Stimulated activated CD8-positive, alpha-beta memory T cell treated with anti-CD3 and anti-CD28 coated beads, Interleukin-12 subunit alpha, Interleukin-12 subunit beta, amount 100 ng/mL, for 1 hour (primary cell): ENCODE data around the gene CASP14.
"Not testable (repeated sequence)": the region's sequence is repeated elsewhere in the genome, so short reads cannot be mapped to it uniquely, and the experiment has no call there.

Source experiments
- DNase-seq: peaks from one replicate; pipeline ENCODE4 v3.0.0-alpha.2; 2020; ENCODE audit warnings: low read depth

Gene CASP14

DNA sequence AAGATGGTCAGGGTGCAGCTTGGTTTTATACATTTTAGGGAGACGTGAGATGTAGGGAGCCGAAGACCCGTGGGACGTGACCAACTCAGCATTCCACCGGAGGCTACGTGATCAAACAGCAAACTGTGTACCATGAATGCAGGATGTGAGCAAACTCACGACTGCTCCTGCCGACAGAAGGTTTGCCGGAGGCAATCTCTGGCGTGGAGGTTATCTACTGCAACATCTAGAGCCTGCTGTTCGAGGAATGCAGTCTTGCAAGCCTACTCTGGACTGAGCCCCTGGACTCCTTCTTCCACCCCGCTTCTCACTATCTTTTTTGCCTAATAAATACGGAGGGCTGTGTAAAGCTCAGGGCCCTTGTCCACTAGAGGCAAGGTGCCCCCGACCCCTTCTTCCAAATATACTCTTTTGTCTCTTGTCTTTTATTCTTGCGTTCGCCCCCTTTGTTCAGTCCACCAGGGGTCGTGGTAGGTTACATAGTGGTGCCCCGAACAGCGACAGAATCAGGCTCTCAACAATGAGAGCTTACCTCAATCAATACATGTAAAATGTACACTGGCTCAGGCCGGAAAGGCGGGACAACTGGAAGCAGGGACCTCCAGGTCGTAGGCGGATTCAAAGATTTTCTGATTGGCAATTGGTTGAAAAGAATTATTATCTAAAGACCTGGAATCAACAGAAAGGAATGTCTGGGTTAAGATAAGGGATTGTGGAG lies 23.8 kb downstream of the CASP14 start:
- DNase-seq: no peak

DNA sequence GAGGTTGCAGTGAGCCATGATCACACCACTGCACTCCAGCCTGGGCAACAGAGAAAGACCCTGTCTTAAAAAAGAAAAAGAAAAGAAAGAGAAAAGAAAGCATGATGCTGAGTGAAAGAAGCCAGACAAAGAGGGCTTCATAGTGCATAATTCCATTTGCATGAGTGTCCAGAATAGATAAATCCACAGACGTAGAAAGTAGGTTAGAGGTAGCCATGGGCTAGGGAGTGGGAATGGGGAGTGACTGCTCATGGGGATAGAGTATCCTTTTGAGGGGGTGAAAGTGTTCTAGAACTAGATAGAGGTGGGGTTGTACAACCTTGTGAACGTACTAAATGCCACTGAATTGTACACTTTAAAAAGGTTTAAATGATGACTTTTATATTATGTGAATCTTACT lies 25.1 kb downstream of the CASP14 start:
- no peak for DNase-seq

DNA sequence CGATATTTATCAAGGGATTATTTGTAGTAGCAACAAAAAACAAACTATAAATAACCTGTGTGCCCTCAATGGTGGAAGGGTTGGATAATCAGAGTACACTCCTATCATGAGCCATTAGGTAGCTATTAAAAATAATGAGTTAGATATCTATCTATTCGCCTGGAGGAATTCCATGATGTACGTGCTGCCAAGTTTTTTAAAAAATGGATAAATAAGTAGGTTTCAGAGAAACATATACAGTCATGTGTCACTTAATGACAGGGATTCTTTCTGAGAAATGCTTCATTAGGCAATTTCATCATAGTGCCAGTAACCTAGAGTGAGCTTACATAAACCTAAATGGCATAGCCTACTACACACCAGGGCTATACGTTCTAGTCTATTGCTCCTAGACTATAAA lies 26.5 kb downstream of the CASP14 start:
- no peak for DNase-seq

DNA sequence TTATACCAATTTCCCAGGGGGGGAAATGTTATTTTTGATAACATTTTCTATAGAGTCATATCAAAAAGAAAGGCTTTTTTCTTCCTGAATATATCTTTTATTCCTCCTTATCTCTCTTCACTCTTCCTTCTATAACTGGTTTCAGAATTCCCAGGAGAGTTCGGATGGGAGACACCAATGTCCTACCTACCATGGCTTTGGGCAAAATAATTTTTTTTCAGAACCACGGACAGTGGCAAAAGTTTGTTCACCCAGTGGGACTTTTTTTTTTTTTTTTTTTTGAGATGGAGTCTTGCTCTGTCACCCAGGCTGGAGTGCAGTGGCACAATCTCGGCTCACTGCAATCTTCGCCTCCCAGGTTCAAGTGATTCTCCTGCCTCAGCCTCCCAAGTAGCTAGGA lies 30.7 kb downstream of the CASP14 start:
- not testable (repeated sequence) for DNase-seq

DNA sequence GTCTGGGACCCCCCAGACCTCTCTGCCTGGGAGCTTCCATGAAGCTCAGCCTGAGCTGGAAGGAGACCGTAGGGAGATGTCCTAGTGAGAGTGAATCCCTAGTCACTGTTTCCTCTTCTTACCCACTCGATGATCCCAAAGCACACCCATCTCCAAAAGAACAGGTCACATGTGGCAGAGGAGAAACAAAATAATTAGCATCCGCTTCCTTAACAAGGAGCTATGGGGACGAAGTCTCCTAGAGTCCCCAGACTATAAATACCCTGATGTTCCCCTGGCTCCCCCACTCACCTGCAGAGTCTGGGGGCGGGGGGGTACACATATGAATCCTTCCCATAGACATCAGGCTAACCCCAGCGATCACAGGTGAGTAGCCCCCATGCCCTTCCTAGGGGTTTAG lies 32.6 kb downstream of the CASP14 start, which contains the start of gene OR1I1:
Gene OR1I1, plus strand, starts transcription at position 301 of the 400 bp plus-strand sequence. CDS start 4,855 bp downstream, outside the sequence.
- no peak for DNase-seq

DNA sequence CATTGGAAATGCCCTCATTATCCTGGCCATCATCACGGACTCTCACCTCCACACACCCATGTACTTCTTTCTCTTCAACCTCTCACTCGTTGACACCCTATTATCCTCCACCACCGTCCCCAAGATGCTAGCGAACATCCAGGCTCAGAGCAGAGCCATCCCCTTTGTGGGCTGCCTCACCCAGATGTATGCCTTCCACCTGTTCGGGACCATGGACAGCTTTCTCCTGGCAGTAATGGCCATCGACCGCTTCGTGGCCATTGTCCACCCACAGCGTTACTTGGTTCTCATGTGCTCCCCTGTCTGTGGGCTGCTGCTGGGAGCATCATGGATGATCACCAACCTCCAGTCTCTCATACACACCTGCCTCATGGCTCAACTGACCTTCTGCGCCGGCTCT lies 37.9 kb downstream of the CASP14 start:
- no peak for DNase-seq

DNA sequence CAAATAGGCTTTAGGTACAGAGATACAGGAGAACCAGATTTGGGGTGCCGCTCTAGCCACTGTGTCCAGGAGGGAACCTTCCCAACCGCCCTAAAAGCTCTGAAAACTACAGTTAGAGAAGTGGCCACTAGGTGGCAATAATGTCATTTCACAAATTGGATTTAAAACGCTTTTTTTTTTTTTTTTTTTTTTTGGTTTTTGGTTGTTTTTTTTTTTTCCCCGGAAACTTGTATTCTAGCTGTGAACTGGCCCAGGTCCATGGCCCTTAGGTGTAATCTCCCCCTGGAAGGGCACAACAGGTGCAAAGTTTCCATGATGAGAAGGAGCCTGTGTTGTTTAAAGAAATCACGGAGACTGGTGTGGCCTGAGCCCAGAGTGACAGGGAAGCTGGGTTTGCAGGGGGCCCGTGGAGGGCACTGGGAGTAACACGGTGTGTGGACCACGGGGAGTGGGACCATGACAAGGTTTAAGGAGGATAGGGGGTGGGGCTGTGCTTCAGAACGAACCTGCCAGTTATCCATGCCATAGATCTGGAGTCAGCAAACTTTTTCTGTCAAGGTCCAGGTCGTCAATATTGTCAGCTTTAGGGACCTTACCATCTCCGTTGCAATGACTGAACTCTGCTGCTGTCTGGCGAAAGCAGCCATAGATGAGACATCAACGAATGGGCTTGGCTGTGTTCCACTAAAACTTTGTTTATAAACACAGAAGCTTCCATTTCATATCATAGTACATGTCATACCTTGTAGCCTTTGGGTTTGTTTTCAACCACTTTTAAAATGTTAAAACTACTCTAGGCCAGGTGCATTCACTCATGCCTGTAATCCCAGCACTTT lies 42.9 kb downstream of the CASP14 start:
- peak; percentile 24 for DNase-seq

DNA sequence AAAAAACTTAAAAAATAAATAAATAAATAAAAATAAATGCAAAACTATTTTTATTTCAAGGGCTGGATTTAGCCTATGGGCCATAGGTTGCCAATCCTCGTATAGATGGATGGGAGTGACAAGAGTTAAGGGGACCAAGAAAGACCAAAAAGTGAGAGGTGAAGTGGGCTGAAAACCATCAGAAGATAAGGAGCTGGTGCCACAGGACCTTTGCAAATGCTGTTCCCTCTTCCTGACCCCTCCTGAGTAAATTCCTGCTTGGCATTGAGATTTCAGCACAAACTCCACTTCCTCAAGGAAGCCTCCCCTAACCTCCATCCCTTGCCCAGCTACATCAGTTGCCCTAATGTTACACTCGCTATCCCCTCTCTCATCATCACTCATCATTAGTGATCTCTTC lies 43.7 kb downstream of the CASP14 start:
- no peak for DNase-seq

DNA sequence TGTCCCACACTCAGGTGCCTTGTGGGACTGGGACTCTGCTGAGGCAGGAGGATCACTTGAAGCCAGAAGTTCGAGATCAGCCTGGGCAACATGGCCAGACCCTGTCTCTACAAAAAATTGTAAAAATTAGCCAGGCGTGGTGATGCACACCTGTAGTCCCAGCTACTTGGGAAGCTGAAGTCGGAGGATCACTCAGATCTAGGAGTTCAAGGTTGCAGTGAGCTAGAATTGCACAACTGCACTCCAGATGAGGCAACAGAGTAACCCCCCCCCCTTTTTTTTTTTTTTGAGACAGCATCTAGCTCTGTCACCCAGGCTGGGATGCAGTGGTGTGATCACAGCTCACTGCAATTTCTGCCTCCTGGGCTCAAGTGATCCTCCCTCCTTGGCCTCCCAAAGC lies 46.9 kb downstream of the CASP14 start:
- no peak for DNase-seq

DNA sequence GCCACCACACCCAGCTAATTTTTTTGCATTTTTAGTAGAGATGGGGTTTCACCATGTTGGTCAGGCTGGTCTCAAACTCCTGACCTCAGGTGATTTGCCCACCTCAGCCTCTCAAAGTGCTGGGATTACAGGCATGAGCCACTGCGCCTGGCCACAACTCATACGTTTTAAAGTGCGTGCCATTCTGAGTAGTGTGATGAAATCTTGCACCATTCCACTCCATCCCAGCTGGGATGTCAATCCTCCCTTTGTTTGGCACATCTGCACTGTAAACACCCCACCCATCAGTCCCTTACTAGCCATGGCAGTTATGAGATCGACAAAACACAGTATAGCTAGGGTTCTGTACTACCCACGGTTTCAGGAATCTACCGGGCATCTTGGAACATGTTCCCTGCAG lies 48.7 kb downstream of the CASP14 start:
- not testable (repeated sequence) for DNase-seq

DNA sequence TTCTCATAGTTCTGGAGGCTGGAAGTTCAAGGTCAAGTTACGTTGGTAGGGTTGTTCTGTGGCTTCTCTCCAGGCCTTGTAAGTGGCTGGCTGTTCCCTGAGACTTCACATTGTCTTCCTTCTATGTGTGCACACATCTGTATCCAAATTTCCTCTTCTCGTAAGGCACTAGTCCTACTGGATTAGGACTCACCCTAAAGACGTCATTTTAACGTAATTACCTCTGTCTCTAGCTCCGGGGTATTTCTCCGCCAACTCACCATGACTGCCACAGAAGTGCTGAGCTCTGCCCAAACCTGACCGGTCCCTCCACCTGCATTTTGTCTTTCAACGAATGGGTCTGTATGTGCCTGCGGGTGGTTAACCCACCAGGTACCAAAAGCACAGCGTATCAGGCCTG lies 49.2 kb downstream of the CASP14 start:
- no peak for DNase-seq

DNA sequence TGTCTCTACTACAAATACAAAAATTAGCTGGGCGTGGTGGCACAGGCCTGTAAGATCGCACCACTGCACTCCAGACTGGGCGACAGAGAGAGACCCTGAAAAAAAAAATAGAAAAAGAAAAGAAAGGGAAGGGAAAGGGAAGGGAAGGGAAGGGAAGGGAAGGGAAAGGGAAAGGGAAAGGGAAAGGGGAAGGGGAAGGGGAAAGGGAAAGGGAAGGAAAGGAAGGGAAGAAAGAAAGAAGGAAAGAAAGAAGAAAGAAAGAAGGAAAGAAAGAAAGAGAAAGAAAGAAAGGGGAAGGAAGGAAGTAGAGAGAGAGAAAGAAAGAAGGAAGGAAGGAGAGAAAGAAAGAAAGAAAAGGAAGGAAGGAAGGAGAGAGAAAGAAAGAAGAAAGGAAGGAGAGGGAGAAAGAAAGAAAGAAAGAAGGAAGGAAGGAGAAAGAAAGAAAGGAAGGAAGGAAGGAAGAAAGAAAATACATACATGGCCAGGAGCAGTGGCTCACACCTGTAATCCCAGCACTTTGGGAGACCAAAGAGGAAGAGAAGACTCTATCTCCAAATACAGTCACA lies 49.8 kb downstream of the CASP14 start:
- no peak for DNase-seq

DNA sequence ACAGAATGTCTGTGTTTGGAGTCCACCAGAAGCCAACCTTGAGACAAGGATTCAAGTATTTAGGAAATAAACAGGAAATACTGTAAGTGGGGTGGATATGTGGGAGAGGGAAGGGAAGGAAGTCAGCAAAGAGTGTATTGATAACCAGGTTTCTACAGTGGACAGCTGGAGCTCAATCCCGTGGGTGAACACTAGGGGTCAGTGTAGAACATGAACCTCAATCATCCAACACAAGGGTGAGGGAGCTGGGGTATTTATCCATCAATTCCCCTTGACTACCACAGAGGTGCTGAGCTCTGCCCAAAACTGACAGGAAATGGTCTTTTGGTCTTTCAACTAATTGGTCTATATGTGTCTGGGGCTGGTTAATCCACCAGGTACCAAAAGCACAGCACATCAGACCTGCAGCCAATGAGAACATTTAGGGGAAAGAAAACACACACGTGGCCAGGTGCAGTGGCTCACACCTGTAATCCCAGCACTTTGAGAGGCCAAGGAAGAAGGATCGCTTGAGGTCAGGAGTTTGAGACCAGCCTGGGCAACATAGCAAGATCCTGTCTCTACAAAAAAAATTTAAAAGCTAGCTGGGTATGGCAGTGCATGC lies 52.3 kb downstream of the CASP14 start:
- DNase-seq: peak; percentile 16

DNA sequence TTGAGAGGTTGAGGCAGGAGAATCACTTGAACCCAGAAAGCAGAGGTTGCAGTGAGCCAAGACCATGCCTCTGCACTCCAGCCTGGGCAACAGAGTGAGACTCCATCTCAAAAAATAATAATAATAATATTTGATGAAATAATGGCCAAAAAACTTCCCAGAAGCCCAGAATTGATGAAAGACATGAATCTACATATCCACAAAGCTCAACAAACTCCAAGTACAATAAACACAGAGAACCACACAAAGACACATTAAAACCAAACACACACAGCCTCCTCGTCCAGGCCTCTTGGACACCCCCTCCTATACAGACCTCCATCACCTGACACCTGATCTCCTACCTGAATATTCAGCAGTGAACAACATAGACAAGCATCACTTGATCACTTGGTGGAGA lies 54.7 kb downstream of the CASP14 start:
- DNase-seq: no peak

DNA sequence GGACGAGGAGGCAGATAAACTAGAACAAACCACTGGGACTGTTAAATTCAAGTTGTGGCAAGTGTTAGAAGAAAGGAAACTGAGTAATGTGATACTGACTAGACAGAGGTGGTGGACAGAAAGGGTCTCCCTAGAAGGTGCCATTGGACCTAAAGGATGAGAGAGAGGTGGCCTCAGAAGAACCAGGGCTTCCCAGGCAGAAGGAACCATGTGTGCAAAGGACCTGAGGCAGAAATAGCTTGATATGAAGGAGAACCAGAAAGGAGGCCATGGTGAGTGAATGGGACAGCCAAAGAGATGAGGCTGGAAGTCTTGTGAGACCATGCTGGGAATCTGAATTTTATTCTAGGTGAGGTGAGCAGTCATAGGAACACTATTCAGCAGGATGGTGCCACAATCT lies 55.1 kb downstream of the CASP14 start:
- no peak for DNase-seq

DNA sequence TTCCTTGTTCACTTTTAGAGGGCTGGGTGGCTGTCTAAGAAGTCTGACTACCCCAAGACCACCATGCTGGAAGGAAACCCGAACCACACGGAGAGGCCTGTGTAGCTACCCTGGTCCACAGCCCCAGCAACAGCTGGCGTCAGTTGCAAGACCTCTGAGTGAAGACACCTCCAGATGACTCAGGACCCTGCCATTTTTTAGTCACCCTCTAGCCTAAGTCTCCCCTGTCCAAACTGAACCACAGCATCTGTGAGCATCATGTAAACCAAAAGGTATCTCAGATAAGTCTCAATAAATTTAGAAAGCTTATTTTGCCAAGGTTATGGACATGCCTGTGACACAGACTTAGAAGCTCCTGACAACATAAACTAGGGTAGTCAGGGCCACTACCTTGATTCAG lies 55.8 kb downstream of the CASP14 start:
- DNase-seq: no peak

DNA sequence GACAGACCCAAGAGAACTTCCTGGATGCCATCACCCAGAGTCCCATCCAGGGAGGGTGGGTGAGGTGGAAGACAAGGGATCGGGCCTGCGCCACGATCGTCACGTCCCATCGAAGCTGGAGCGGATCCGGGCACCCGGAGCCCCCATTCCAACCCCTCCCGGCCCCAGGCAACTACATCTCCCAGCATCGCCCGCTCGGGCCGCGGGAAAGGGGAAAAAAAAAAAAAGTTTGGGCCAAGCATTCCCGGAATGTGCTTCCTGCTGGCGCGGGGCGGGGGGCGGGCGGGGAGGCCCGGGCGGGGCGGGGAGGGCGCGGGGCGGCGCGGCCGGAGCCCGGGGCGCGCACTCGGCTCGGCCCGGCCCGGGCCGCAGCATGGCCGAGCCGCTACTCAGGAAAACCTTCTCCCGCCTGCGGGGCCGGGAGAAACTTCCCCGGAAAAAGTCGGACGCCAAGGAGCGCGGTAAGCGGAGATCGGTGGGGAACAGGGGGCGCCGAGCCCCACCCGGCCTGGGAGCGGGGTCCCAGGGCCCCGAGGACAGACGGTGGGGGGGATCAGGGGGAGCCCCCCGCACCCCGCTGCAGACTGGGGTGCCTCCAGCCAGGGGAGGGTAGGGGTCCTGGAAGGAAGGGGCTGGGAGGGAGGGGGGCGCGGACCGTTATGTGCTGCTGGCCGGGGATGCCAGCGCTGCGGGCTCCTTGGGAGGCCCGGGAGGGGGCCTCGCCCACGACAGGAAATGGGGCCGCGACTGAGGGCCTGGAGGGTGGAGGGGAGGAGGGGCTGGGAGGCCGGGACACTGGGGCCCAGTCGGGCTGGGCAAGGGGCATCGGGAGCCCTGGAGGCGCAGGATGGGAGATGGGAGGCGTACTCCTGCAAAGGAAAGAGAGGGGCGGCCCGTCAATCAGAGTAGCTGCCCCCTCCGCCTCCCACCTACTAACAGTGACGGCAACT lies 58.1 kb downstream of the CASP14 start, which contains the start of gene SYDE1:
Gene SYDE1, plus strand, starts transcription at position 341 of the 950 bp plus-strand sequence. Its CDS starts 33 bp downstream, at position 374.
- DNase-seq: no peak
